ENCODE data around the gene EEF2. TPM values are rescaled to one million over a fixed set of nuclear protein-coding genes. Genes with fewer than 3 reads are reported as not detected.
A peak's percentile ranks its signal among the peaks of the same experiment; 100 is the strongest.

Gene EEF2
- total and polyA plus RNA-seq, 2 of the 4 experiments (the other 2 are of a cell fraction) = 1,505 to 2,161 TPM

- Histone ChIP-seq H3K9me1 (ENCODE audit: insufficient read depth, low read length) (peaks cover 11% of the 10 kb centered on the region; the same call in 1 of the 2 replicates), H3K4me3 (ENCODE audit: insufficient read depth, low read depth, low read length) (no peak overlapping the region), H3K79me1 (ENCODE audit: low read depth in 1 of 2, low read length in 2 of 2) (peaks cover 14 to 71% of the 10 kb centered on the region in 2 experiments), H4K8ac (ENCODE audit: low read depth in 2 of 2, low read length in 2 of 2) (no peak overlapping the region), H3K27me3 (ENCODE audit: control insufficient read depth, insufficient read depth, low read length) (no peaks in the 10 kb centered on the region), H3K4me2 (ENCODE audit: low read depth, low read length) (no peak overlapping the region), H4K5ac (ENCODE audit: low read depth, low read length) (no peak overlapping the region), H2BK15ac (ENCODE audit: low read depth, low read length) (no peak overlapping the region), H2AFZ (replicated peaks; ENCODE audit: low read length, poor library complexity) (peak overlapping the region; percentile 51), H2AK9ac (replicated peaks; ENCODE audit: low read depth, low read length, poor library complexity) (peak overlapping the region; percentile 24), H4K91ac (ENCODE audit: insufficient read depth, low read depth, low read length) (no peak overlapping the region), H3K23ac (ENCODE audit: low read depth, low read length) (no peak overlapping the region), H3K4me1 (ENCODE audit: control insufficient read depth, insufficient read depth, low read length) (no peaks in the 10 kb centered on the region), H3K14ac (replicated peaks; ENCODE audit: low read depth, low read length) (no peak overlapping the region), H2BK5ac (ENCODE audit: low read depth, low read length, poor library complexity, severe bottlenecking) (no peak overlapping the region), H3K27ac (ENCODE audit: insufficient read depth, low read length) (no peak overlapping the region), H3K9me3 (ENCODE audit: control insufficient read depth, insufficient read depth, low read length) (no peaks in the 10 kb centered on the region), H3K18ac (ENCODE audit: low read depth, low read length) (no peak overlapping the region), H3K36me3 (ENCODE audit: control insufficient read depth, insufficient read depth, low read length) (peaks cover 74% of the 10 kb centered on the region), H2BK120ac (ENCODE audit: low read depth, low read length) (no peak overlapping the region), H2AK5ac (ENCODE audit: low read depth, low read length) (no peak overlapping the region), H3K4ac (ENCODE audit: low read depth, low read length) (no peak overlapping the region), H3K56ac (ENCODE audit: extremely low read depth, insufficient read depth, low read length) (no peak overlapping the region), H2BK20ac (ENCODE audit: low read depth, low read length) (no peak overlapping the region), H3K9ac (ENCODE audit: low read depth, low read length) (no peak overlapping the region), H4K20me1 (ENCODE audit: insufficient read depth, low read length) (peaks cover 82% of the 10 kb centered on the region)
- intact Hi-C loops (cut with micrococcal nuclease) (no loop called here), dilution Hi-C loops (cut with HindIII; ENCODE audit: low sequenced_read_pairs, unreplicated experiment) (no loop called here), in situ Hi-C loops (cut with MboI; ENCODE audit: low sequenced_read_pairs) (no loop called here)
- WGBS, 2 experiments (ENCODE audit: extremely low coverage in 2 of 2, insufficient read length in 1 of 2) = 93% methylated on average over 32 of the region's 59 CpGs; no CpG with 5 or more reads in 1 of the 2 experiments
- POLR2A ChIA-PET (ENCODE audit: unreplicated experiment) = no interaction called here
- CTCF ChIA-PET = no interaction called here
- BruUV-seq (replicated peaks) = no TSS peak
- ATAC-seq (ENCODE audit: low read depth) = no peak
- no peak for DNase-seq
- no peak for TF ChIP-seq BHLHE40 (IDR thresholded peaks at IDR 0.05; ENCODE audit: low read depth, low read length)
- no peak for TF ChIP-seq NFE2L2 (IDR thresholded peaks at IDR 0.05; ENCODE audit: low read depth, low read length)
- TF ChIP-seq FOS (IDR thresholded peaks at IDR 0.05; ENCODE audit: low read depth, low read length) = no peak
- no peak for TF ChIP-seq CTCF (conservative IDR thresholded peaks at IDR 0.05; ENCODE audit: low read depth, low read length)
- TF ChIP-seq ELK1 (IDR thresholded peaks at IDR 0.05; ENCODE audit: borderline replicate concordance, low read depth, low read length) = no peak
- TF ChIP-seq CEBPB (IDR thresholded peaks at IDR 0.05; ENCODE audit: low read depth, low read length) = no peak
- TF ChIP-seq MAFK (IDR thresholded peaks at IDR 0.05; ENCODE audit: low read depth, low read length) = no peak
- TF ChIP-seq MAZ (IDR thresholded peaks at IDR 0.05; ENCODE audit: borderline replicate concordance, low read depth, low read length) = no peak
- no peak for TF ChIP-seq SMC3 (IDR thresholded peaks at IDR 0.05; ENCODE audit: low read depth, low read length)
- no peak for TF ChIP-seq CHD1 (IDR thresholded peaks at IDR 0.05; ENCODE audit: low read depth, low read length)
- no peak for TF ChIP-seq RAD21 (IDR thresholded peaks at IDR 0.05; ENCODE audit: low read length)
- no peak; the same call in 1 of the 2 replicates for TF ChIP-seq POLR2A (IDR thresholded peaks at IDR 0.05; ENCODE audit: low read depth, low read length)
- TF ChIP-seq RFX5 (IDR thresholded peaks at IDR 0.05; ENCODE audit: low read depth, low read length) = no peak
- no peak for TF ChIP-seq MXI1 (IDR thresholded peaks at IDR 0.05; ENCODE audit: borderline replicate concordance, low read depth, low read length)
- TF ChIP-seq USF2 (IDR thresholded peaks at IDR 0.05; ENCODE audit: low read depth, low read length) = no peak
Observed at GRCh38 chr19:3977242-3978143, 7.8 kb downstream of the EEF2 start.
